GM20000 (cell line): ENCODE data around the gene HCN1.
"Not testable (repeated sequence)": the region's sequence is repeated elsewhere in the genome, so short reads cannot be mapped to it uniquely, and the experiment has no call there.

Experiments
- DNase-seq: peaks from one replicate; pipeline ENCODE4 v3.0.0; 2012; ENCODE audit warnings: low spot score
- TF ChIP-seq, protein P1 (sequence below): IDR thresholded peaks from 2 replicates; pipeline ENCODE4 v1.5.1; 2012; ENCODE audit warnings: mild to moderate bottlenecking, control low read depth; ENCODE audit errors: extremely low read depth, missing control alignments

The HCN1 gene

DNA sequence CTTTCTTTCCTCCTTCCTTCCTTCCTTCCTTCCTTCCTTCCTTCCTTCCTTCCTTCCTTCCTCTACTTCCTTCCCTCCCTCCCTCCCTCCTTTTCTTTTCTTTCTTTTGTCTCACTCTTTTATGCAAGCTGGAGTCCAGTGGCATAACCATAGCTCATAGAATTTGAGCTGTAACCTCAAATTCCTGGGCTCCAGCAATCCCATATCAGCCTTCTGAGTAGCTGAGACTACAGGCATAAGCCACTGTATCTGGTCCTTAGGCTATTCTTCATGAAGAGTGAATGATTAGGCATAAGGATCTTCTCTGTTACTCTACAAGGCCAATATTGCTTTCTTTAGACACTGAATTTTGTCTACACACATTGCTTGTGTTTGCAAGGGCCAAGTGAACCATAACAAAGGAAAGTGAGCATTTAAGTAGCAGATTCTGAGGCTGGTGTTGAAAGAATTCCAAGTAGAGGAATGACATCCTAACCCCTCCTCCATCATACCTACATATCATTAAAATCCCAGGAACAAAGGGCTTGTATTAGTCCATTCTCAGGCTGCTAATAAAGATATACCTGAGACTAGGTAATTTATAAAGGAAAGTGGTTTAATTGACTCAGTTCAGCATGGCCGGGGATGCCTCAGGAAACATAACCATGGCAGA lies 293.2 kb downstream of the HCN1 start:
- TF ChIP-seq, protein P1, sequence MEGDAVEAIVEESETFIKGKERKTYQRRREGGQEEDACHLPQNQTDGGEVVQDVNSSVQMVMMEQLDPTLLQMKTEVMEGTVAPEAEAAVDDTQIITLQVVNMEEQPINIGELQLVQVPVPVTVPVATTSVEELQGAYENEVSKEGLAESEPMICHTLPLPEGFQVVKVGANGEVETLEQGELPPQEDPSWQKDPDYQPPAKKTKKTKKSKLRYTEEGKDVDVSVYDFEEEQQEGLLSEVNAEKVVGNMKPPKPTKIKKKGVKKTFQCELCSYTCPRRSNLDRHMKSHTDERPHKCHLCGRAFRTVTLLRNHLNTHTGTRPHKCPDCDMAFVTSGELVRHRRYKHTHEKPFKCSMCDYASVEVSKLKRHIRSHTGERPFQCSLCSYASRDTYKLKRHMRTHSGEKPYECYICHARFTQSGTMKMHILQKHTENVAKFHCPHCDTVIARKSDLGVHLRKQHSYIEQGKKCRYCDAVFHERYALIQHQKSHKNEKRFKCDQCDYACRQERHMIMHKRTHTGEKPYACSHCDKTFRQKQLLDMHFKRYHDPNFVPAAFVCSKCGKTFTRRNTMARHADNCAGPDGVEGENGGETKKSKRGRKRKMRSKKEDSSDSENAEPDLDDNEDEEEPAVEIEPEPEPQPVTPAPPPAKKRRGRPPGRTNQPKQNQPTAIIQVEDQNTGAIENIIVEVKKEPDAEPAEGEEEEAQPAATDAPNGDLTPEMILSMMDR, result no peak
- no peak for DNase-seq

DNA sequence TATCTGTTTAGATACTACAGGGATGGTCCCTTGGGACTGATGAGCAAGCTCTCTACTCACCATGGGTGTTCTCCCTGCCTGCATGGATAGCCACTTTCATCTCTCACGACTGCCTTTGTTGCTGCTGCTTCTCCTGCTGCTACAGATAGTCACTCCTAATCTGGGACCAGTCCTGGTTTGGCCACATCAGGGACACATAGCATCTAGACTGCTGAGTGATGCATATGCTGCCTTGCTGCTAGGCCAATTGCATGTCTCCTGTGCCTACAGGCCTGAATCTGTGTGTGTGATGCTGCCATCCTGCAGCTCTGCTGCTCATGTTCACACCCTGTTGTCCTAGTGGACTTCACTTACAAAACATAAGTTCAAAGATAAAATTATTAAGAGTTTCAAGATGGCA lies 297.1 kb downstream of the HCN1 start:
- TF ChIP-seq, protein P1, result no peak
- no peak for DNase-seq

DNA sequence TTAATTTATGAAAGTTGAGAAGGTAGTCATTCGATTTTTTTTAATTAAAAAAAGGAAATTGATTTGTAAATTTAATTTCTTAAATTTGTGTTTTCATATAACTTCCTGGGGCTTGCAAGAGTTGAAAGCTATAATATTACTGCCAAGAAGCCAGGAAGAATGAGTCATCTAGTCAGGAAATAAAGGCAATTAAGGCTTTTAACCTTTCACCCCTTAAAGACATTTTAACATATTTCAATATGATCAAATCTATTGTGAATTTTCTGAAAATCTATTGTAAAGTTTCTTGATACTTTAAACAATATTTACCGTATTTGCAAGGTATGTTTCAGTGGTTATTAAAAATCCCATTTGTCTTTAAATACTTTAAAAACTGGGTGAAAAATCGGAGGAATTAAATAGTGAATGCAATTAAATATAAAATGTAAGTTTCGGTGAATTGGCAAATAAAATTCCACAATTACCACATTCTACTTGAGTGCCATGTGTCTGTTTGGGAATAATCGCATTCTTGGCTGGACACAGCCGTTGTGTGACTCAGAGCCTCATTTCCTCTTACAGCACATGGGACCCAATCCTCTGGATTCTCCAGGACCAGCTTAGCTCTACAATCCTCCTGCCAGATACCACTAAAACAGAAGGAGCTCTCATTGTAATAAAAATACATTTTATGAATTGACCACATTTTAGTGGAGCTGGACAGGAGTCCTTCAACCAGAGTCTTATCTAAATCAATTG lies 310.7 kb downstream of the HCN1 start:
- DNase-seq, result no peak
- TF ChIP-seq, protein P1, result no peak

DNA sequence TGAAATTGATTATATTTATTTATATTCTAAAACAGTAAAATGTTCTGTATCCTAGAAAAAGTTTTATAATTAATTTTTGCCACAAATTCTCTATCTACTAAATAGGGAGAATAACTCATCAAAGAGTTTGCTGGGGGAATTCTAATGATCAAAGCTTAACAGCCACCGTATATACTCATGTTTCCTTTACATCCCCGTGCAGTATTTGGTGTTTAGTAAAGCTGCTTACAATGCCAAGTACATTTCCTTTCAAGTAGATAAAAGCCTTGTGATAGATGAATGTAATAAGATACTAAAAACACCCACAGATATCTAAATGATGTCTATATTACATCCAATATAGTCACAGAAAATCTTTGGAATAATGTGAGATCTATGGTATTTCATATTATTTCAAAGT lies 312.2 kb downstream of the HCN1 start:
- no peak for DNase-seq
- TF ChIP-seq, protein P1, result no peak

DNA sequence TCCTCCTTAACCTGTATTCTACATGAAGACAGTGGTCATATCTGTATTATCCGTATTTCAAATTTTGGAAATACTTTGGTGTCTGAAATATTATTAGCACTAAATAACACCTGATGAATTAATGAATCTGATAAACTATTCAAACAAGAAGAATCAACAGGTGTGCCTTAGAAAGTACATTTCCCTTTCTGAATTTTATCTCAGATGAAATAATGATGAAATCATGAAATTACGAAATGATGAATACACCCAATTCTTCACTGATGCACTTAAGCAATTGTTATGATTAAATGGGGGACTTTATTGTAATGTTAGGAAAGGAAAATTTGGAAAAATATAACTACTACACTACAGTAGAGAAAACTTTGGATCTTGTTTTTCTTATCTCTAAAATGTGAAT lies 313.6 kb downstream of the HCN1 start:
- TF ChIP-seq, protein P1, result no peak
- no peak for DNase-seq

DNA sequence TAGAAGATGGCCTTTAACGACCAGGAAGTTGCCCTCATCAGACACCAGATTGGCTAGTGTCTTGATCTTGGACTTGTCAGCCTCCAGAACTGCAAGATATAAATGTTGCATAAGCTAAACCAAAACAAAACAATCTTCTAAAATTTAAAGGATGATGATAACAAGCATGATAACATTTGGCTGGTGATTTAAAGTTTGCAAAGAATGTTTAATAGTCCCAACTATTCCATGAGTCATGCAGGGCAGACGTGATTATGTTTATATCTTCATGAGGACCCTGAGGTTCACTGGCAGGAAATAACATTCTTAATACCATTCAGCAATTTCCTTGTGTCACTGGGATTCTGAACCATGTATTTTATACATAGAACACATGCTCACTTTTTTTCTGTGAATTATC lies 319.8 kb downstream of the HCN1 start:
- DNase-seq, result no peak
- TF ChIP-seq, protein P1, result no peak

DNA sequence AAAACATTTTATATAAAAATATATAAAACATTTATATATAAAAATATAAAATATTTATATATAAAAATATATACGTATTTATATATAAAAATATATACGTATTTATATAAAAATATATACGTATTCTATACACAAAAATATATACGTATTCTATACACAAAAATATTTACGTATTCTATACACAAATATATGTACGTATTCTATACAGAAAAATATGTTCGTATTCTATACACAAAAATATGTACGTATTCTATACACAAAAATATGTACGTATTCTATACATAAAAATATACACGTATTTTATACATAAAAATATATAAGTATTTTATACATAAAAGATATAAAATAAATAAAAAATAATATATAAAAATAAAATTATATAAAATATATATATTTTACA lies 323.6 kb downstream of the HCN1 start:
- DNase-seq, result no peak
- TF ChIP-seq, protein P1, result no peak

DNA sequence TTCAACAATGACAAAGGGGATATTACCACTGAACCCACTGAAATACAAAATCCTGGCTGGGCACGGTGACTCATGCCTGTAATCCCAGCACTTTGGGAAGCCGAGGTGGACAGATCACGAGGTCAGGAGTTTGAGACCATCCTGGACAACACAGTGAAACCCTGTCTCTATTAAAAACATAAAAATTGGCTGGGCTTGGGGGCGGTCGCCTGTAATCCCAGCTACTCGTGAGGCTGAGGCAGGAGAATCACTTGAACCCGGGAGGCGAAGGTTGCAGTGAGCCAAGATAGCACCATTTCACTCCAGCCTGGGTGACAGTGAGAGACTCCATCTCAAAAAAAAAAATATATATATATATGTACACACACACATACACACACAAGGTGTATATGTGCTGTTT lies 324.8 kb downstream of the HCN1 start:
- not testable (repeated sequence) for DNase-seq
